Uterus (tissue), 2 donors: ENCODE results near the gene ATG5.

Experiments used
- POLR2A ChIP-seq, 2 donors: fragments of 450-650 bp; IDR thresholded peaks; one replicate each; pipeline ENCODE4 v1.6.1; 2016; ENCODE audit warnings: antibody characterized with exemption in 2 of 2, mild to moderate bottlenecking in 1 of 2, moderate library complexity in 1 of 2
- TF ChIP-seq, protein P1 (sequence below), 4 experiments: fragments of 200-600 bp in 2 of 4; fragments of 450-650 bp in 2 of 4; sonication (generic) in 2 of 4; IDR thresholded peaks; one replicate each; pipeline ENCODE4 v1.5.1; 2016 to 2019; ENCODE audit warnings: antibody characterized with exemption in 4 of 4, mild to moderate bottlenecking in 2 of 4, moderate library complexity in 1 of 4

DNA sequence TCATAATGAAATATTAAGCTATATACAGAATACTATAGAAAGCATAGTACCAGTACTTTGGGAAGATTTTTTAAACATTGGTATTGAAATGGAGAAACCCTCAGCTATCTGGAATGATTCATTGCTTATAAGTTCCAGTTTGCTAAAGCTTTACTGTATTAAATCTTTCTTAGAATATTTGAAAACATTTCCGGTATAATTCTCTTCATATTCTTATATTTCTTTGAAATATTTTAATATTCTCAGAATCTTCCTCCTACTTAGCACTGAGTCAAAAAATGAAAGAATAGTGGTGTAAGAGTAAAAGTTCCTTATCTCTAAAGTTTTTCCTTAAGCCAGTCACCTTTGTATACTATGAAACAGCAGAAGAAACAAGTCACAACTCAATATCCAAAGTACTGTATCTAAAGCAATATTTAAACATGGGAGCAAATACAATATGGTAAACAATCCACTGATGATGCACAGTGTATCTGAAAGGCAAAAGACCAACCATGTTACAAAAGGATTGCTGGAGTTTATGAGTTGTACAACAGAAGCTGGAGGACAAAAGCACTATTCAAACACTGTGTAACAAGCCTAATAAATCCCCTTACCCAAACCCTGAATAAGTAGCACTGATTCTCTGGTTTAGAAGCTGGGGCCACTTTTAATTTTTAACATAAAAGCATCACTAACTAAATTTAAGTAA lies 137.3 kb downstream of the ATG5 start:
- TF ChIP-seq, protein P1, sequence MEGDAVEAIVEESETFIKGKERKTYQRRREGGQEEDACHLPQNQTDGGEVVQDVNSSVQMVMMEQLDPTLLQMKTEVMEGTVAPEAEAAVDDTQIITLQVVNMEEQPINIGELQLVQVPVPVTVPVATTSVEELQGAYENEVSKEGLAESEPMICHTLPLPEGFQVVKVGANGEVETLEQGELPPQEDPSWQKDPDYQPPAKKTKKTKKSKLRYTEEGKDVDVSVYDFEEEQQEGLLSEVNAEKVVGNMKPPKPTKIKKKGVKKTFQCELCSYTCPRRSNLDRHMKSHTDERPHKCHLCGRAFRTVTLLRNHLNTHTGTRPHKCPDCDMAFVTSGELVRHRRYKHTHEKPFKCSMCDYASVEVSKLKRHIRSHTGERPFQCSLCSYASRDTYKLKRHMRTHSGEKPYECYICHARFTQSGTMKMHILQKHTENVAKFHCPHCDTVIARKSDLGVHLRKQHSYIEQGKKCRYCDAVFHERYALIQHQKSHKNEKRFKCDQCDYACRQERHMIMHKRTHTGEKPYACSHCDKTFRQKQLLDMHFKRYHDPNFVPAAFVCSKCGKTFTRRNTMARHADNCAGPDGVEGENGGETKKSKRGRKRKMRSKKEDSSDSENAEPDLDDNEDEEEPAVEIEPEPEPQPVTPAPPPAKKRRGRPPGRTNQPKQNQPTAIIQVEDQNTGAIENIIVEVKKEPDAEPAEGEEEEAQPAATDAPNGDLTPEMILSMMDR (IDR thresholded peaks at IDR 0.05): no peak
- TF ChIP-seq POLR2A (IDR thresholded peaks at IDR 0.05): no peak
